Measurements from ENCODE around the gene GJC2. TPM values are rescaled to one million over a fixed set of nuclear protein-coding genes. Genes with fewer than 3 reads are reported as not detected.

Gene GJC2
- total RNA-seq, 1 experiment from 2014 or later = 1.6 TPM

DNA sequence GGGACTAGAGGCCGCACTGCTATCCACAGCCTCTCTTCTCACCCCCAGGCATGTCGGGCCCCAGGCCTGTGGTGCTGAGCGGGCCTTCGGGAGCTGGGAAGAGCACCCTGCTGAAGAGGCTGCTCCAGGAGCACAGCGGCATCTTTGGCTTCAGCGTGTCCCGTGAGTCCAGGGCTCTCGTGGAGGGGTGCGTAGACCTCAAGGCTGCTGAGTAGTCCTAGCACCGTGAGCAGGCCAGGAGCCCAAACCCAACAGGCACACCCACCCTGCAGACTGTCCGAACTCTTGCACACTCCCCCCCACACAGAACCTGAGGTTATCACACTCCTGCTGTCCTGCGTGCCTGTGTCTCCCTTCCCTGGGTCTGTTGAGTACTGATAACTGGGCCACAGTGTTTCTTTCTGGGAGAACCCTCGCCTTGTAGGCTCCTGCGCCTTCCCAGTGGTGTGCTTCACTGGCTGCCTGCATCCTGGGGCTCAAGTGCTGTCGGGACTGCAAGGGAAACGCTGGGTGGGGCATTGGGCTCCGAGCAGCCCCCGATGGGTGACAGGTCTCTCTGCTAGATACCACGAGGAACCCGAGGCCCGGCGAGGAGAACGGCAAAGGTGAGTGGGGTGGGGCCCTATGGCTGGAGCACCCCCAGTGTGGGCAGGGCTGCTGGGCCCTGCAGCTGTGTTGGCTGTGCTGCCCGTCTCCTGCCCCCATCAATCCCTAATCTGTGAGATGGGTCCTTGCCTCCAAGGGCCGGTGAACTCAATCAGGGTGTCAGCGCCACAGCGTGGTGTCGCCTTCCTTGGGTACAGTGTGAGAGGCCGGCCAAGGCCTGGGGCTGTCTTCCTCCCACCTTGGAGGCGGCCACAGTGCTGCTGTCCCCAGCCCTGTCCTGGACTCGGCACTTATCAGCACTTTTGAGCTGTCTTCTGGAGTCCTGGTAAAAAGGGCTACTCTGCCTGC lies 4.0 kb upstream of the GJC2 start:
- no peak overlapping the region for H2BK20ac ChIP-seq (ENCODE audit: low read depth, low read length, poor library complexity, severe bottlenecking)
- no peaks in the 10 kb centered on the region for H3K4me1 ChIP-seq (ENCODE audit: insufficient read depth, low read length)
- no peak overlapping the region for H3T11ph ChIP-seq (ENCODE audit: low read length)
- Mint-ChIP-seq H3K9me3 (no peaks in the 10 kb centered on the region), H3K4me1 (peaks cover 4 to 19% of the 10 kb centered on the region in 2 experiments), H3K36me3 (ENCODE audit: insufficient read depth in 1 of 3, low read depth in 3 of 3) (no peaks in the 10 kb centered on the region; a peak in 1 of 7 replicates), H3K4me3 (no peak overlapping the region), H3K27me3 (ENCODE audit: low read depth) (no peaks in the 10 kb centered on the region), H3K27ac (no peak overlapping the region)
- H3K4ac ChIP-seq (ENCODE audit: low read depth, low read length) = no peak overlapping the region
- H3K27ac ChIP-seq (ENCODE audit: insufficient read length, low read depth, low read length) = no peak overlapping the region
- H3K23me2 ChIP-seq (ENCODE audit: insufficient read length, low read depth, low read length, poor library complexity, severe bottlenecking) = peaks cover 4% of the 10 kb centered on the region
- H3K79me2 ChIP-seq (ENCODE audit: insufficient read depth, low read length) = peaks cover 13% of the 10 kb centered on the region; the same call in 1 of the 2 replicates
- H3K9me3 ChIP-seq (ENCODE audit: control insufficient read depth, low read depth, low read length) = no peaks in the 10 kb centered on the region
- no peak overlapping the region for H2BK5ac ChIP-seq (ENCODE audit: insufficient read length, low read length)
- H4K5ac ChIP-seq (ENCODE audit: insufficient read length, low read depth, low read length) = no peak overlapping the region
- H4K91ac ChIP-seq (ENCODE audit: insufficient read length, low read depth, low read length) = no peak overlapping the region
- H3K23ac ChIP-seq (ENCODE audit: insufficient read length, low read depth, low read length) = no peak overlapping the region
- H2BK12ac ChIP-seq (ENCODE audit: insufficient read length, low read depth, low read length) = no peak overlapping the region
- no CpG with 5 or more reads among the region's 31 CpGs for WGBS (ENCODE audit: extremely low coverage, insufficient read length, low lambda C conversion rate)
- H2AK5ac ChIP-seq (ENCODE audit: insufficient read length, low read length) = no peak overlapping the region
- no peak overlapping the region for H4K8ac ChIP-seq (replicated peaks; ENCODE audit: insufficient read length, low read depth, low read length)
- TF ChIP-seq, protein P1, sequence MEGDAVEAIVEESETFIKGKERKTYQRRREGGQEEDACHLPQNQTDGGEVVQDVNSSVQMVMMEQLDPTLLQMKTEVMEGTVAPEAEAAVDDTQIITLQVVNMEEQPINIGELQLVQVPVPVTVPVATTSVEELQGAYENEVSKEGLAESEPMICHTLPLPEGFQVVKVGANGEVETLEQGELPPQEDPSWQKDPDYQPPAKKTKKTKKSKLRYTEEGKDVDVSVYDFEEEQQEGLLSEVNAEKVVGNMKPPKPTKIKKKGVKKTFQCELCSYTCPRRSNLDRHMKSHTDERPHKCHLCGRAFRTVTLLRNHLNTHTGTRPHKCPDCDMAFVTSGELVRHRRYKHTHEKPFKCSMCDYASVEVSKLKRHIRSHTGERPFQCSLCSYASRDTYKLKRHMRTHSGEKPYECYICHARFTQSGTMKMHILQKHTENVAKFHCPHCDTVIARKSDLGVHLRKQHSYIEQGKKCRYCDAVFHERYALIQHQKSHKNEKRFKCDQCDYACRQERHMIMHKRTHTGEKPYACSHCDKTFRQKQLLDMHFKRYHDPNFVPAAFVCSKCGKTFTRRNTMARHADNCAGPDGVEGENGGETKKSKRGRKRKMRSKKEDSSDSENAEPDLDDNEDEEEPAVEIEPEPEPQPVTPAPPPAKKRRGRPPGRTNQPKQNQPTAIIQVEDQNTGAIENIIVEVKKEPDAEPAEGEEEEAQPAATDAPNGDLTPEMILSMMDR (conservative IDR thresholded peaks at IDR 0.05) = no peak
- no peaks in the 10 kb centered on the region for H3K27me3 ChIP-seq (ENCODE audit: insufficient read depth, low read length)
- no peak overlapping the region; the same call in 1 of the 2 replicates for H3K14ac ChIP-seq (ENCODE audit: insufficient read depth, low read length)
- H3K18ac ChIP-seq (ENCODE audit: insufficient read length, low read depth, low read length) = no peak overlapping the region
- no peak overlapping the region for H2BK120ac ChIP-seq (ENCODE audit: low read depth, low read length, poor library complexity, severe bottlenecking)
- no peak overlapping the region for H2BK15ac ChIP-seq (ENCODE audit: low read depth, low read length)
- peaks cover 7% of the 10 kb centered on the region for H3K79me1 ChIP-seq (ENCODE audit: insufficient read depth, low read depth, low read length, poor library complexity, severe bottlenecking)
- H3K4me2 ChIP-seq (ENCODE audit: insufficient read depth, insufficient read length, low read length) = no peak overlapping the region
- no peak overlapping the region for H3K9ac ChIP-seq (ENCODE audit: extremely low read depth, insufficient read length, low read length)
- no peak for DNase-seq
- H4K20me1 ChIP-seq (ENCODE audit: control insufficient read depth, insufficient read depth, insufficient read length) = peaks cover 2% of the 10 kb centered on the region
- H2AFZ ChIP-seq (ENCODE audit: low read length) = no peak overlapping the region
- H3K56ac ChIP-seq (ENCODE audit: insufficient read length, low read depth, low read length) = no peak overlapping the region

Measured in H9 (cell line).